ENCODE results near the gene WNT1.

DNA sequence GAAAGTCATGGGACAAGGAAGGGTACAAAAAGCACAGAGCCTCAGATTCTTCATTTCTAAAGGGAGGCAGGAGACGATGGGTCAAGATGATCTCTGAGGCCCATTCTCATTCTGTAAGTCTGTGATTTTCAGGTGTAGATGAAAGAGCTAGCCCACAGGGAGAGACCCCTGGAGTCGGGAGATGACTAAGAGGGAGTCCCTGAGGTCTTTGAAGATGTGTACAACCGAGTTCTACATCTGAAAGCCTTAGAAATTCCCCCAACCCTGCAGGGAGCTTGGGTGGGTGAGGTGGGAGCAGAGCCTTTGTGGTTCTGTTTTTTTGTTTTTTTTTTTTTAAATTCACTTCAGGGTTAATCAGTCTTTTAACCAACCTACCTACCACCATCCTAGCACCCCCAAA is 9.7 kb upstream of the WNT1 start:
- TF ChIP-seq, protein P1, sequence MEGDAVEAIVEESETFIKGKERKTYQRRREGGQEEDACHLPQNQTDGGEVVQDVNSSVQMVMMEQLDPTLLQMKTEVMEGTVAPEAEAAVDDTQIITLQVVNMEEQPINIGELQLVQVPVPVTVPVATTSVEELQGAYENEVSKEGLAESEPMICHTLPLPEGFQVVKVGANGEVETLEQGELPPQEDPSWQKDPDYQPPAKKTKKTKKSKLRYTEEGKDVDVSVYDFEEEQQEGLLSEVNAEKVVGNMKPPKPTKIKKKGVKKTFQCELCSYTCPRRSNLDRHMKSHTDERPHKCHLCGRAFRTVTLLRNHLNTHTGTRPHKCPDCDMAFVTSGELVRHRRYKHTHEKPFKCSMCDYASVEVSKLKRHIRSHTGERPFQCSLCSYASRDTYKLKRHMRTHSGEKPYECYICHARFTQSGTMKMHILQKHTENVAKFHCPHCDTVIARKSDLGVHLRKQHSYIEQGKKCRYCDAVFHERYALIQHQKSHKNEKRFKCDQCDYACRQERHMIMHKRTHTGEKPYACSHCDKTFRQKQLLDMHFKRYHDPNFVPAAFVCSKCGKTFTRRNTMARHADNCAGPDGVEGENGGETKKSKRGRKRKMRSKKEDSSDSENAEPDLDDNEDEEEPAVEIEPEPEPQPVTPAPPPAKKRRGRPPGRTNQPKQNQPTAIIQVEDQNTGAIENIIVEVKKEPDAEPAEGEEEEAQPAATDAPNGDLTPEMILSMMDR (IDR thresholded peaks at IDR 0.05 in 4 of 5, conservative IDR thresholded peaks at IDR 0.05 in 1 of 5), result no peak
- TF ChIP-seq POLR2A (IDR thresholded peaks at IDR 0.05), result no peak
